ACHN (cell line): ENCODE results near the gene LTBP1.

Source experiments
- DNase-seq: peaks from one replicate; pipeline ENCODE4 v3.0.0-alpha.2; 2015
- in situ Hi-C: cut with HindIII; loops from 2 replicates; pipeline ENCODE4 v1.10.0; 2017; ENCODE audit warnings: low sequenced_read_pairs, low pct_ligation_motif_present, low pct_unique_long_range_greater_than_20kb

LTBP1 gene

GRCh38 chr2:33084433-33084832 is 137.7 kb downstream of the LTBP1 start:
- DNase-seq, result no peak
- in situ Hi-C loops, result no loop called here

GRCh38 chr2:33085646-33086045 is 138.9 kb downstream of the LTBP1 start:
- in situ Hi-C loops, result no loop called here
- no peak for DNase-seq

- no peak for DNase-seq
- in situ Hi-C loops, result no loop called here
These were observed 139.8 kb downstream of the LTBP1 start for GRCh38 chr2:33086400-33087015.

- in situ Hi-C loops, result no loop called here
- no peak for DNase-seq
These were observed 143.9 kb downstream of the LTBP1 start for GRCh38 chr2:33090553-33091134.

GRCh38 chr2:33091541-33092123 is 144.9 kb downstream of the LTBP1 start:
- in situ Hi-C loops, result no loop called here
- no peak for DNase-seq

GRCh38 chr2:33093283-33093993 is 146.7 kb downstream of the LTBP1 start:
- no peak for DNase-seq
- in situ Hi-C loops, result no loop called here

- in situ Hi-C loops, result no loop called here
- DNase-seq, result no peak
These were observed 147.6 kb downstream of the LTBP1 start for GRCh38 chr2:33094303-33094702.

- DNase-seq, result no peak
- in situ Hi-C loops, result no loop called here
These were observed 153.2 kb downstream of the LTBP1 start for GRCh38 chr2:33099989-33100388.

- no peak for DNase-seq
- in situ Hi-C loops, result no loop called here
These were observed 154.2 kb downstream of the LTBP1 start for GRCh38 chr2:33100921-33101320.

GRCh38 chr2:33104052-33104623 is 157.4 kb downstream of the LTBP1 start:
- DNase-seq, result no peak
- in situ Hi-C loops, result no loop called here

GRCh38 chr2:33104726-33105125 is 158.0 kb downstream of the LTBP1 start:
- in situ Hi-C loops, result no loop called here
- no peak for DNase-seq

GRCh38 chr2:33106115-33106514 is 159.4 kb downstream of the LTBP1 start:
- in situ Hi-C loops, result no loop called here
- no peak for DNase-seq

- no peak for DNase-seq
- in situ Hi-C loops, result no loop called here
These were observed 161.1 kb downstream of the LTBP1 start for GRCh38 chr2:33107690-33108482.

GRCh38 chr2:33108483-33109443 is 162.0 kb downstream of the LTBP1 start:
- no peak for DNase-seq
- in situ Hi-C loops, result no loop called here

- DNase-seq, result no peak
- in situ Hi-C loops, result no loop called here
These were observed 163.7 kb downstream of the LTBP1 start for GRCh38 chr2:33110461-33110860.

- DNase-seq, result no peak
- in situ Hi-C loops, result no loop called here
These were observed 164.3 kb downstream of the LTBP1 start for GRCh38 chr2:33111002-33111446.

GRCh38 chr2:33115196-33115595 is 168.4 kb downstream of the LTBP1 start:
- no peak for DNase-seq
- in situ Hi-C loops, result no loop called here

GRCh38 chr2:33115728-33116127 is 169.0 kb downstream of the LTBP1 start:
- DNase-seq, result no peak
- in situ Hi-C loops, result no loop called here
